ENCODE measurements around the gene PFKP. TPM values are rescaled to one million over a fixed set of nuclear protein-coding genes. Genes with fewer than 3 reads are reported as not detected.

PFKP gene
- total RNA-seq, 4 donors from 2014 or later: 56.6 to 154 (median 115) TPM

- Histone ChIP-seq H3K9me3 (no peaks in the 10 kb centered on the region), H3K27me3 (no peaks in the 10 kb centered on the region), H3K4me1 (no peaks in the 10 kb centered on the region), H3K36me3 (no peaks in the 10 kb centered on the region), H3K4me3 (replicated peaks in 1 of 3) (no peak overlapping the region), H3K27ac (no peak overlapping the region)
- intact Hi-C loops (cut with DNase I): no loop called here
- 88 to 91% methylated on average over 8 of the region's 8 CpGs for WGBS, 2 donors
- no peak for DNase-seq
- no peak for TF ChIP-seq POLR2A (IDR thresholded peaks at IDR 0.05)
- TF ChIP-seq CTCF (IDR thresholded peaks at IDR 0.05): no peak
Observed at GRCh38 chr10:3081383-3081981, 14.1 kb downstream of the PFKP start.

GRCh38 chr10:3082290-3082689, 14.9 kb downstream of the PFKP start:
- no peaks in the 10 kb centered on the region for H3K4me1 ChIP-seq
- H3K4me3 ChIP-seq (replicated peaks in 1 of 3): no peak overlapping the region
- no peak overlapping the region for H3K27ac ChIP-seq
- intact Hi-C loops (cut with DNase I): no loop called here
- no peaks in the 10 kb centered on the region for H3K9me3 ChIP-seq
- WGBS, 2 donors: 92 to 94% methylated on average over 15 of the region's 15 CpGs
- DNase-seq: no peak
- H3K27me3 ChIP-seq: no peaks in the 10 kb centered on the region
- no peaks in the 10 kb centered on the region for H3K36me3 ChIP-seq
- TF ChIP-seq CTCF (IDR thresholded peaks at IDR 0.05) (no peak), POLR2A (IDR thresholded peaks at IDR 0.05) (no peak)

GRCh38 chr10:3085785-3086567, 18.6 kb downstream of the PFKP start:
- H3K27me3 ChIP-seq: no peaks in the 10 kb centered on the region
- no peak for DNase-seq
- TF ChIP-seq CTCF (IDR thresholded peaks at IDR 0.05): no peak
- no peak for TF ChIP-seq POLR2A (IDR thresholded peaks at IDR 0.05)
- H3K27ac ChIP-seq: no peak overlapping the region
- intact Hi-C loops (cut with DNase I): no loop called here
- 84 to 91% methylated on average over 18 to 20 of the region's 20 CpGs for WGBS, 2 donors
- no peak overlapping the region for H3K4me3 ChIP-seq (replicated peaks in 1 of 3)
- no peaks in the 10 kb centered on the region for H3K36me3 ChIP-seq
- H3K9me3 ChIP-seq: no peaks in the 10 kb centered on the region
- peaks cover 7% of the 10 kb centered on the region in 2 donors for H3K4me1 ChIP-seq

- Histone ChIP-seq H3K9me3 (no peaks in the 10 kb centered on the region), H3K36me3 (no peaks in the 10 kb centered on the region), H3K27me3 (no peaks in the 10 kb centered on the region), H3K27ac (peak overlapping the region; percentile 54 to 85 (median 72)), H3K4me3 (replicated peaks in 1 of 3) (no peak overlapping the region), H3K4me1 (peaks cover 17 to 30% of the 10 kb centered on the region in 2 donors)
- WGBS, 2 donors: 69 to 76% methylated on average over 12 of the region's 12 CpGs
- TF ChIP-seq CTCF (IDR thresholded peaks at IDR 0.05): no peak
- TF ChIP-seq POLR2A (IDR thresholded peaks at IDR 0.05): no peak
- intact Hi-C loops (cut with DNase I): no loop called here
- no peak for DNase-seq
Observed at GRCh38 chr10:3090388-3090787, 23.0 kb downstream of the PFKP start.
